Right lobe of liver (tissue), 4 donors: ENCODE data around the gene SECISBP2.

Experiments used
- CTCF ChIP-seq, 4 donors: fragments of 200-600 bp in 3 of 4; fragments of 450-650 bp in 1 of 4; IDR thresholded peaks; one replicate each; pipeline versions ENCODE4 v1.5.1 to v1.8.0; 2016 to 2022; ENCODE audit warnings: antibody characterized with exemption in 4 of 4, mild to moderate bottlenecking in 2 of 4
- POLR2A ChIP-seq: fragments of 450-650 bp; IDR thresholded peaks from one replicate; pipeline ENCODE4 v1.6.1; 2017; ENCODE audit warnings: antibody characterized with exemption, mild to moderate bottlenecking
- donor health status: DM: no; HTN: no; CAD: no.
- donor health status: DM: no; HTN: no; CAD: no.
- donor health status: DM: no; HTN: yes; CAD: no.

GRCh38 chr9:89367281-89367680 lies 49.0 kb downstream of the SECISBP2 start:
- TF ChIP-seq POLR2A, result no peak
- TF ChIP-seq CTCF (IDR thresholded peaks at IDR 0.05), result no peak
